ENCODE results near the gene PACRG. TPM values are rescaled to one million over a fixed set of nuclear protein-coding genes. Genes with fewer than 3 reads are reported as not detected.

Gene PACRG
- polyA plus RNA-seq, 2 of the 4 experiments (the other 2 are of a cell fraction), result 0.14 to 0.30 TPM

- Histone ChIP-seq H3K4me2 (no peak overlapping the region), H3K27ac (no peak overlapping the region), H3K9me3 (no peaks in the 10 kb centered on the region), H3K4me1 (no peaks in the 10 kb centered on the region), H3K4me3 (no peak overlapping the region)
- no peak for TF ChIP-seq HOXB5 (CRISPR knock-in tag; IDR thresholded peaks at IDR 0.05)
- TF ChIP-seq RCOR1 (IDR thresholded peaks at IDR 0.05; ENCODE audit: low read depth, low read length), result no peak
- TF ChIP-seq FOXS1 (CRISPR knock-in tag; IDR thresholded peaks at IDR 0.05), result no peak
- TF ChIP-seq RAD21 (conservative IDR thresholded peaks at IDR 0.05 in 1 of 2, IDR thresholded peaks at IDR 0.05 in 1 of 2), result no peak
- TF ChIP-seq HES2 (IDR thresholded peaks at IDR 0.05), result no peak
- TF ChIP-seq MYC (IDR thresholded peaks at IDR 0.05; ENCODE audit: borderline replicate concordance, low read length), result no peak
- no peak for TF ChIP-seq FOSB (CRISPR knock-in tag; IDR thresholded peaks at IDR 0.05)
- no peak for TF ChIP-seq CBX2 (IDR thresholded peaks at IDR 0.05; ENCODE audit: borderline replicate concordance, low read depth)
- WGBS (ENCODE audit: missing lambda C conversion rate), result 36% methylated on average over 3 of the region's 3 CpGs
- FAIRE-seq, result no peak
- POLR2A ChIA-PET, result no interaction called here
- no peak for ATAC-seq
- CTCF ChIA-PET, result no interaction called here
- DNase-seq (ENCODE audit: low read depth in 1 of 2, low spot score in 1 of 2), result no peak
Observed at GRCh38 chr6:163036160-163036645, 308.4 kb downstream of the PACRG start.

DNA sequence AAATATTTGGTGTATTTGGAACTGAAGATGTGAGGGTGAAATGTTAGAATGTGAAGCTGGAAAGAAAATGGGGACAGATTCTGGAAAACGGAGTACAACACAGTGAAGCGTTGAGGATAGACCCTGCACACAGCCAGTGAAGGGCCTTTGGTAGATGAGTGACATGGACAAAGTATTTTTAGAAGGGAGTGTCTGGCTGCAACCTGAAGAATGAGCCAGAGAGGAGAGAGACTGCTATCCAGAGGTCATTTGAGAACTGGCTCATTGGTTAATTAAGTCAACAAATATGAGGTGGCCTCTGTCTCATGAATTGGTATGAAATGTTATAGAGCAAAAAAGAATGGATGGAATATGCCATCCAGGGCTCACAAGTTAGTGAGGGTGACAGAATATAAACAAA lies 310.5 kb downstream of the PACRG start:
- Histone ChIP-seq H3K27ac (no peak overlapping the region), H3K4me2 (no peak overlapping the region), H3K4me3 (no peak overlapping the region), H3K4me1 (no peaks in the 10 kb centered on the region), H3K9me3 (no peaks in the 10 kb centered on the region)
- FAIRE-seq, result no peak
- no peak for ATAC-seq
- no peak for DNase-seq (ENCODE audit: low read depth in 1 of 2, low spot score in 1 of 2)
- TF ChIP-seq E2F6 (IDR thresholded peaks at IDR 0.05; ENCODE audit: borderline replicate concordance, low read depth) (no peak), SREBF2 (IDR thresholded peaks at IDR 0.05) (no peak), NR3C1 (IDR thresholded peaks at IDR 0.05) (no peak), SMC3 (IDR thresholded peaks at IDR 0.05) (no peak), FOXS1 (CRISPR knock-in tag; IDR thresholded peaks at IDR 0.05) (no peak), FOSL2 (IDR thresholded peaks at IDR 0.05) (no peak), FOSL2 (CRISPR knock-in tag; IDR thresholded peaks at IDR 0.05) (no peak), GATA3 (IDR thresholded peaks at IDR 0.05; ENCODE audit: borderline replicate concordance) (no peak), HDAC2 (IDR thresholded peaks at IDR 0.05) (no peak), ZC3H11A (IDR thresholded peaks at IDR 0.05) (no peak), HOXA7 (CRISPR knock-in tag; IDR thresholded peaks at IDR 0.05) (no peak), NPAS2 (CRISPR knock-in tag; IDR thresholded peaks at IDR 0.05; ENCODE audit: borderline replicate concordance) (no peak), BHLHE40 (IDR thresholded peaks at IDR 0.05; ENCODE audit: low read depth, low read length) (no peak), HEYL (CRISPR knock-in tag; IDR thresholded peaks at IDR 0.05) (no peak), ESRRA (IDR thresholded peaks at IDR 0.05; ENCODE audit: borderline replicate concordance, low read length) (no peak)
- POLR2A ChIA-PET, result no interaction called here
- CTCF ChIA-PET, result no interaction called here
- WGBS (ENCODE audit: missing lambda C conversion rate), result 7% methylated on average over 2 of the region's 2 CpGs

DNA sequence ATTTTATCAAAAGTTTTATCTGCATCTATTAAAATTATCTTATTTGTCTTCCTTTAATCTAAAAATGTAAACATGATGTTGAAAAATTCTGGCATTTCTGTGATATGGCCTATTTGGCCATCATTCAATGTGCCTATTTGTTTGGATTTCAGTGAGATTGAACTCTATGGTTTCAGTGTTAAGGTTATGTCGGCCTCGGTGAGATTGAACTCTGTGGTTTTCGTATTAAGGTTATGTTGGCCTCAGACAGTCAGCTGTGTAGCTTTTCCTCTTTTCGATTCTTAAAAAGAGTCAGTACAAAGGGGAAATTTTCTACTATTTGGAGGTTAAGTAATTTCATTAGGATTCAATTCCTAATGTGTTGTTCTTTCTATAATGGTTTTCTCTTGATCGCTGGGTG lies 320.6 kb downstream of the PACRG start:
- DNase-seq (ENCODE audit: low read depth in 1 of 2, low spot score in 1 of 2), result no peak
- Histone ChIP-seq H3K27ac (no peak overlapping the region), H3K4me2 (no peak overlapping the region), H3K9me3 (no peaks in the 10 kb centered on the region), H3K4me3 (no peak overlapping the region), H3K4me1 (no peaks in the 10 kb centered on the region)
- POLR2A ChIA-PET, result no interaction called here
- no peak for FAIRE-seq
- CTCF ChIA-PET, result no interaction called here
- WGBS (ENCODE audit: missing lambda C conversion rate), result 51% methylated on average over 5 of the region's 5 CpGs
- no peak for ATAC-seq
- TF ChIP-seq ELK1 (IDR thresholded peaks at IDR 0.05; ENCODE audit: low read depth, low read length) (no peak), NPAS2 (CRISPR knock-in tag; IDR thresholded peaks at IDR 0.05; ENCODE audit: borderline replicate concordance) (no peak), ZFP36 (IDR thresholded peaks at IDR 0.05; ENCODE audit: borderline replicate concordance, partially characterized antibody) (no peak), HDAC2 (IDR thresholded peaks at IDR 0.05) (no peak), FOSL2 (IDR thresholded peaks at IDR 0.05) (no peak), FOSL2 (CRISPR knock-in tag; IDR thresholded peaks at IDR 0.05) (no peak), KDM5A (IDR thresholded peaks at IDR 0.05) (no peak), FOXS1 (CRISPR knock-in tag; IDR thresholded peaks at IDR 0.05) (no peak), RCOR1 (IDR thresholded peaks at IDR 0.05; ENCODE audit: low read depth, low read length) (no peak), CEBPB (IDR thresholded peaks at IDR 0.05) (no peak), FOSB (CRISPR knock-in tag; IDR thresholded peaks at IDR 0.05) (no peak), KDM1A (IDR thresholded peaks at IDR 0.05; ENCODE audit: low read depth) (no peak), NR3C1 (IDR thresholded peaks at IDR 0.05) (no peak), RARB (CRISPR knock-in tag; IDR thresholded peaks at IDR 0.05) (no peak), NFE2L2 (conservative IDR thresholded peaks at IDR 0.05; ENCODE audit: low read length) (no peak)
- TF ChIP-seq, protein P1, sequence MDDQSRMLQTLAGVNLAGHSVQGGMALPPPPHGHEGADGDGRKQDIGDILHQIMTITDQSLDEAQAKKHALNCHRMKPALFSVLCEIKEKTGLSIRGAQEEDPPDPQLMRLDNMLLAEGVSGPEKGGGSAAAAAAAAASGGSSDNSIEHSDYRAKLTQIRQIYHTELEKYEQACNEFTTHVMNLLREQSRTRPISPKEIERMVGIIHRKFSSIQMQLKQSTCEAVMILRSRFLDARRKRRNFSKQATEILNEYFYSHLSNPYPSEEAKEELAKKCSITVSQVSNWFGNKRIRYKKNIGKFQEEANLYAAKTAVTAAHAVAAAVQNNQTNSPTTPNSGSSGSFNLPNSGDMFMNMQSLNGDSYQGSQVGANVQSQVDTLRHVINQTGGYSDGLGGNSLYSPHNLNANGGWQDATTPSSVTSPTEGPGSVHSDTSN (IDR thresholded peaks at IDR 0.05), result no peak
